Daoy (cell line): ENCODE results near the gene TMEM151B. TPM values are rescaled to one million over a fixed set of nuclear protein-coding genes. Genes with fewer than 3 reads are reported as not detected.
A peak's percentile ranks its signal among the peaks of the same experiment; 100 is the strongest.
"Not testable (repeated sequence)": the region's sequence is repeated elsewhere in the genome, so short reads cannot be mapped to it uniquely, and the experiment has no call there.

ENCODE experiments used
- DNase-seq: peaks from one replicate; pipeline ENCODE4 v3.0.0-alpha.2; 2015; ENCODE audit warnings: low read depth
- total RNA-seq: library from RNA; depleted of rRNA; stranded (reverse); fragments of >200 nt; shearing (Covaris generic); gene quantifications from 2 replicates; pipeline ENCODE4 v1.2.3, GENCODE V29; 2014

TMEM151B gene
- total RNA-seq, 1 experiment from 2014 or later: 0.23 TPM

GRCh38 chr6:44333273-44333919, 63.1 kb downstream of the TMEM151B start:
- DNase-seq: no peak

- DNase-seq: no peak
Observed at GRCh38 chr6:44333942-44334341, 63.7 kb downstream of the TMEM151B start.

- no peak for DNase-seq
Observed at GRCh38 chr6:44335631-44336030, 65.4 kb downstream of the TMEM151B start.

DNA sequence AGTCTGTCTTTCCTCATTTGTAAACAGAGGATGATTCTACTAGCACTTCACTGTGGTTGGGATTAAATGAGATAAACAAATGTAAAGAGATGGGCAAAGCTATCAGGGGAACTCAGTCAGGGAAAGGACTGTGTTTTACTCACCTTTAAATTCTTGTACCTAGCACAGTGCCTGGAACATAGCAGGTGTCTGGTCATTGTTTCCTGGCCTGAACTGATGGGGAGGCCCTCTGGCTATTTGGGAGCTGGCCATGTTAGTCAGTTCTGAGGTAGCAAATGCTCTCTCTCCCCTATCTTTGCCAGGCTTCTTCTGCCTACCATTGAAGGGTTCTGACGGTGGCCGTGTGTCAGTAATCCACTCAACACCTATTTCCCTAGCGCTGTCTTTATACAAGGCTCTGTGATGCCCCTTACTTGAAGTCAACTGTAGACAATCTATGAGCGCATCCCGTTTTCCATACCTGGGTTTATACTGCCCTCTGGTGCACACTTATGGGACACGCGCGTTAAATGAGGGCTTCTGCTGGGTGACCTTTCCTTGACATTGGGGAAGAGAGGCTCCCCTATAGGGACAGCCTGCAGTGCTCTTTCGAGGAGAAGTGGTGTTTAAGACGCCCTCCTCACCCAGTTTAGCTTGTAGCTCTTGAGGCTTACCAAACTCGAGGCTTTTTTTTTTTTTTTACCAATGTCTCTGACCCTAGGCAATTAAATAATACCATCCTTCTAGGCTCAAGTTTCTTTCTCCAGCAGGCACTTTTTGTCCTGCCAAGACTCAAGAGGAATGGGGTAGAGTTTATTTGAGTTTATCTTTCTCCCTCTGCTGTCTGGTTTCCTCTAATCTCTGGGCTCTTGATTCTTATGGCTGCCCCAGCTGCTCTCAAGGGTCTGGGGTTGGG, 68.2 kb downstream of the TMEM151B start:
- peak; percentile 72 for DNase-seq

- DNase-seq: no peak
Observed at GRCh38 chr6:44339301-44339700, 69.1 kb downstream of the TMEM151B start.

GRCh38 chr6:44339763-44340625, 69.7 kb downstream of the TMEM151B start:
- DNase-seq: peak; percentile 51

- no peak for DNase-seq
Observed at GRCh38 chr6:44341095-44341890, 71.0 kb downstream of the TMEM151B start.

DNA sequence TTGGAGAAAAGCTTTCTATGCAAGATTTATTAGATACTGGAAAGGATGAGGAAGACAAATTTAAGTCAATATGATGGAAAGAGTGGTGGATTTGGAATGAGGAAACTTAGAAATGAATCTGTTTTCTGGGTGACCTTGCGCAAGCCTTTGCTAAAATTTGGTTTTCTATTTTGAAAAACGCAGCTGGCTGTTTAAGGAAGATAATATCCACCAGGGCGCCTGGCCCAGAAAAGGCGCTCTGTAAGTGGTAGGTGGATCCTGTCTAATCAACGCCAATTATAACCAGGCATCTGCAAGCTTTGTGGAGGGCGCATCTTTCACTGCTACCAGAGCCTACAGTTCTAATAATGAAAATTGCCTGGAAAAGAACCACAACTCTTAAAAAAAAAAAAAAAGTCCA, 71.8 kb downstream of the TMEM151B start:
- DNase-seq: no peak

- DNase-seq: peak; percentile 20
Observed at GRCh38 chr6:44342489-44342888, 72.2 kb downstream of the TMEM151B start, which contains the start of gene SPATS1. Gene SPATS1, plus strand, starts transcription at chr6:44342650. Its CDS starts 446 bp downstream, at chr6:44343096.

- DNase-seq: not testable (repeated sequence)
Observed at GRCh38 chr6:44346818-44347217, 76.6 kb downstream of the TMEM151B start.

DNA sequence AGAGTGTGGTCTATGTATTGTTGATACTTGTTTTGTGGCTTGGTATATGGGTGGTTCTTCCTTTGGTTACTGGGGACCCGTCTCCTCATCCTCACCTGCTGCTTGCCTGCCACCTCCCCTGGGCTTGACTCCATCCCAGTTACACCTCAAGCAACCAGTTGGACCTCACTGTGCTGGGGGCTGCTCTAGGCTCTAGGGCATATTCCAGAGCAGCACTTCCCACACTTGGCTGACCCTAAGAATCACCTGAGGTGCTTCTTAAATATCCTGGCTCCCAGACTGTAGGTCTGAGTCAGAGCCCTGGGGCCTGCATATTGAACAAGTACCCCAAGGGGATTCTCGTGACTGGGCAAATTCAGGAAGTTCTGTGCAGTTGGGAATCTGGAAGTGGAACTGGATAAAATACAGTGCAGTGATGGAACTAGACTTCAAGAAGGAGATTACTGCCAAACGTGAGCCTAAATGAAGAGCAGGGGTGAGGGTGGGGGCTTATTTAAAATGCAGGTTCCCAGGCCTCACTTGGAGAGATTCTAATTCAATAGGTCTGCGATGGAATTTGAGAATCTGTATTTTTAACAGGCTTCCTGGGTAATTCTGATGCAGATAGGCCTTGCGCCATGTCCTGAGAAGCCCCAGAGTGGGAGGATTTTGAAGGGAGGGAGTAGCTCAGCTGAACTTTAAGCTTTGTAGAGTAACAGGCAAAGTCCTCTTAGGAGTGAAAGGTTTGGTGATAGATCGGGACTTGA, 79.8 kb downstream of the TMEM151B start:
- no peak for DNase-seq

DNA sequence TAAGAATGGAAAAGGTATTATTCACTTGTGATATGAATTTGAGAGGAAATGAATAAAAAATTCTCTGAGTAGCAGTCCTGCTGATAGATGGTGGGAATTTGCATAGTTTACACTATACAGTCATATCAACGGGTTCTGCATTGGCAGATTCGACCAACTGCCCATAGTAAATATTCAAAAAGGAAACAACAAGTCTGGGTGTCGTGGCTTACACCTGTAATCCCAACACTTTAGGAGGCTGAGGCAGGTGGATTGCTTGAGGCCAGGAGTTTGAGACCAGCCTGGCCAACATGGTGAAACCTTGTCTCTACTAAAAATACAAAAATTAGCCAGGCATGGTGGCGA, 80.4 kb downstream of the TMEM151B start:
- not testable (repeated sequence) for DNase-seq

DNA sequence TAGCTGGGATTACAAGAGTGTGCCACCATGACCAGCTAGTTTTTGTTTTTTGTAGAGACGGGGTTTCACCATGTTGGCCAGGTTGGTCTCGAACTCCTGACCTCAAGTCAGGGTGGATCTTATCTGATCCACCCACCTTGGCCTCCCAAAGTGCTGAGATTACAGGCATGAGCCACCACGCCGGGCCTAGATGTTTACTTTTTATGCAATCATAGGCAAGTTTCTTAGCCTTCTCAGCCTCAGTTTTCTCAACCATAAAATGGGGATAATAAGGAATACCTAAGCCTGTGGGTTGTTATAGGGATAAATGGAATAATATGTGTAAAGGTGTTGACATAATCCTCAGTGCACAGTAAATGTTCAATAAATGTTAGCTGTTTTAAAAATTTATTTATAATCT, 82.0 kb downstream of the TMEM151B start:
- DNase-seq: no peak

GRCh38 chr6:44353336-44353735, 83.1 kb downstream of the TMEM151B start:
- DNase-seq: peak; percentile 53

GRCh38 chr6:44355640-44356039, 85.4 kb downstream of the TMEM151B start:
- no peak for DNase-seq

- DNase-seq: no peak
Observed at GRCh38 chr6:44356487-44356886, 86.2 kb downstream of the TMEM151B start.
